Activated B cell treated with CpG ODN at 0.5 μM for 24 hours (primary cell): ENCODE data around the gene COMMD1. TPM values are rescaled to one million over a fixed set of nuclear protein-coding genes. Genes with fewer than 3 reads are reported as not detected.
"Not testable (repeated sequence)": the region's sequence is repeated elsewhere in the genome, so short reads cannot be mapped to it uniquely, and the experiment has no call there.

Source experiments
- ATAC-seq: fragments of 200-7000 bp; cut with Tn5 transposase; one replicate; pipeline ENCODE4 v1.10.0; 2021; ENCODE audit warnings: low read depth, mild to moderate bottlenecking, moderate library complexity
- CTCF ChIA-PET: fragments of 350-600 bp; sonication (Branson Sonifier 250); formaldehyde crosslinking; loops from one replicate; lab custom pipeline; 2021; ENCODE audit warnings: antibody characterized with exemption; lab: Charles Lee
- POLR2A ChIA-PET: fragments of 350-600 bp; sonication (Branson Sonifier 250); formaldehyde crosslinking; loops from one replicate; lab custom pipeline; 2021; ENCODE audit warnings: antibody characterized with exemption; lab: Charles Lee
- DNase-seq: peaks from one replicate; pipeline ENCODE4 v3.0.0; 2022
- H3K27ac Mint-ChIP-seq: one replicate; pipeline ENCODE4 v1.8.0; 2020; ENCODE audit warnings: mixed read lengths
- H3K27me3 Mint-ChIP-seq: one replicate; pipeline ENCODE4 v1.8.0; 2021; ENCODE audit warnings: mixed read lengths
- H3K36me3 Mint-ChIP-seq: one replicate; pipeline ENCODE4 v1.8.0; 2021; ENCODE audit warnings: low read depth, mixed read lengths
- H3K4me1 Mint-ChIP-seq: one replicate; pipeline ENCODE4 v1.8.0; 2021; ENCODE audit warnings: mixed read lengths
- H3K4me3 Mint-ChIP-seq: one replicate; pipeline ENCODE4 v1.8.0; 2020; ENCODE audit warnings: mild to moderate bottlenecking, mixed read lengths
- H3K9me3 Mint-ChIP-seq: one replicate; pipeline ENCODE4 v1.8.0; 2020; ENCODE audit warnings: mixed read lengths
- intact Hi-C: fragments of 100-400 bp; cut with micrococcal nuclease; formaldehyde crosslinking; loops from one replicate; pipeline ENCODE4 v1.15.1; 2024
- total RNA-seq: library from RNA; stranded (reverse); gene quantifications from 2 replicates; pipeline ENCODE4 v1.2.3, GENCODE V29; 2022
- TF ChIP-seq, protein P1 (sequence below): fragments of 200-600 bp; IDR thresholded peaks from one replicate; pipeline ENCODE4 v1.8.0; 2022; ENCODE audit warnings: antibody characterized with exemption, mild to moderate bottlenecking

COMMD1 gene
- total RNA-seq, 1 donor from 2014 or later: 37.1 TPM

DNA sequence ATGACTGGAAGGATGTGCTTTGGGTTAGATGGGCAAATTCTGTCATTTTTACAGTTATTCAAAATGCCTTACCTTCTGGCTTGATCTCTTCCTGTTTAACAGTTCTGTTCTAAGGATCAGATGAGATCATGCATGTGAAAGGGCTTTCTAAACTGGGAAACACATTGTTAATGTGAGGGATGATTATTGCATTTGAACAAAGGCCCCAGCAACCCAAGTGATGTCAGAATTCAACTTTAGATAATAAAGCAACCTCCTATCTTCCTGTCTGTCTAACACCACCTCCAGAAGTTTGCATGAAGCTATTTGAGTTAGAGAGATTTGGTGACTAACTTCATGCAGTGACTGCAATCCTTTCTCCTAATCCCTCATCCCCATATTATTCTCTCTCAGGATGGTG is 212.7 kb downstream of the COMMD1 start:
- intact Hi-C loops: no loop called here
- H3K9me3 Mint-ChIP-seq: no peaks in the 10 kb centered on the region
- TF ChIP-seq, protein P1, sequence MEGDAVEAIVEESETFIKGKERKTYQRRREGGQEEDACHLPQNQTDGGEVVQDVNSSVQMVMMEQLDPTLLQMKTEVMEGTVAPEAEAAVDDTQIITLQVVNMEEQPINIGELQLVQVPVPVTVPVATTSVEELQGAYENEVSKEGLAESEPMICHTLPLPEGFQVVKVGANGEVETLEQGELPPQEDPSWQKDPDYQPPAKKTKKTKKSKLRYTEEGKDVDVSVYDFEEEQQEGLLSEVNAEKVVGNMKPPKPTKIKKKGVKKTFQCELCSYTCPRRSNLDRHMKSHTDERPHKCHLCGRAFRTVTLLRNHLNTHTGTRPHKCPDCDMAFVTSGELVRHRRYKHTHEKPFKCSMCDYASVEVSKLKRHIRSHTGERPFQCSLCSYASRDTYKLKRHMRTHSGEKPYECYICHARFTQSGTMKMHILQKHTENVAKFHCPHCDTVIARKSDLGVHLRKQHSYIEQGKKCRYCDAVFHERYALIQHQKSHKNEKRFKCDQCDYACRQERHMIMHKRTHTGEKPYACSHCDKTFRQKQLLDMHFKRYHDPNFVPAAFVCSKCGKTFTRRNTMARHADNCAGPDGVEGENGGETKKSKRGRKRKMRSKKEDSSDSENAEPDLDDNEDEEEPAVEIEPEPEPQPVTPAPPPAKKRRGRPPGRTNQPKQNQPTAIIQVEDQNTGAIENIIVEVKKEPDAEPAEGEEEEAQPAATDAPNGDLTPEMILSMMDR: no peak
- CTCF ChIA-PET: no interaction called here
- peaks cover 36% of the 10 kb centered on the region for H3K4me1 Mint-ChIP-seq
- no peaks in the 10 kb centered on the region for H3K36me3 Mint-ChIP-seq
- H3K27me3 Mint-ChIP-seq: no peaks in the 10 kb centered on the region
- no peak overlapping the region for H3K4me3 Mint-ChIP-seq
- DNase-seq: no peak
- H3K27ac Mint-ChIP-seq: no peak overlapping the region
- POLR2A ChIA-PET: no interaction called here
- ATAC-seq: no peak

DNA sequence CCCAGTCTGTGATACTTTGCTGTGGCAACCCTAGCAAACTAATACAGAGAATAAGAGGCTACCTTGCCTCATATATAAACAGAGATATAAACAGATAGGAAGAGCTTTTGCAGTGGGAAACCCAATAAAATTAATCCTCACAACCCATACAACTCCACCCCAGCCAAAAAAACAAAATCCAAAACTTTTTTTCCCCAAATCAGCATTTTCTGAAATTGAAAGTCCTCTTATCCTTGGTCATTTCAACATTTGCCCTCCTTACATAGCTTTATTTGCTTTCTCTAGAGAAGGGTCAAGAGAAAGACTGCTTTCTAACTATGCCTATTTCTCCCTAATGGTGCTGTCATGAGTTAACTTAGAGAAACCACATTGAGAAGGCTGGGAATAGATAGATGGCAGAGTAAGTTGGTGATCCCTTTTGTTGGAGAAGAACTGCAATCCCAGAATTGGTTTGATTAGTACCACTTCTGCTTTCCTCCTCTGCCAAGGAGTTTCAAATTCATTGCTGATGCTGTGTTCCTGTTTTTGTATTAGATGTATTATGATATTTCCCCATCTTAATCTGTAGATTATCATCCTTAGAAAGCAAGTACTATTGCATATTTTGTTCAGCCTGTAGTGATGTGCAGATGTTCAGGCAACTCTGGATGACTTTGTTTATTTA is 214.0 kb downstream of the COMMD1 start:
- no peak overlapping the region for H3K4me3 Mint-ChIP-seq
- intact Hi-C loops: no loop called here
- no peaks in the 10 kb centered on the region for H3K36me3 Mint-ChIP-seq
- no peak overlapping the region for H3K27ac Mint-ChIP-seq
- POLR2A ChIA-PET: no interaction called here
- ATAC-seq: no peak
- DNase-seq: no peak
- TF ChIP-seq, protein P1: no peak
- CTCF ChIA-PET: no interaction called here
- H3K9me3 Mint-ChIP-seq: no peaks in the 10 kb centered on the region
- H3K27me3 Mint-ChIP-seq: no peaks in the 10 kb centered on the region
- H3K4me1 Mint-ChIP-seq: peaks cover 36% of the 10 kb centered on the region

DNA sequence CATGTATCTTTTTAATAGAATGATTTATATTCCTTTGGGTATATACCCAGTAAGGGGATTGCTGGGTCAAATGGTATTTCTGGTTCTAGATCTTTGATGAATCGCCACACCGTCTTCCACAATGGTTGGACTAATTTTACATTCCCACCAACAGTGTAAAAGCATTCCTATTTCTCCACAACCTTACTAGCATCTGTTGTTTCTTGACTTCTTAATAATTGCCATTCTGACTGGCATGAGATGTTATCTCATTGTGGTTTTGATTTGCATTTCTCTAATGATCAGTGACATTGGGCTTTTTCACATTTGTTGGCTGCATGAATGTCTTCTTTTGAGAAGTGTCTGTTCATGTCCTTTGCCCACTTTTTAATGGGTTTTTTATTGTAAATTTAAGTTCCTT is 220.8 kb downstream of the COMMD1 start:
- DNase-seq, H3K27me3 Mint-ChIP-seq, H3K4me3 Mint-ChIP-seq, H3K36me3 Mint-ChIP-seq, ATAC-seq, H3K27ac Mint-ChIP-seq, H3K9me3 Mint-ChIP-seq, POLR2A ChIA-PET, CTCF ChIA-PET: not testable (repeated sequence)
- intact Hi-C loops: loop anchor here (5.0 kb wide), 2 partner anchors 59 to 71 kb away; partner anchors contain the start of gene B3GNT2
- H3K4me1 Mint-ChIP-seq: peaks cover 52% of the 10 kb centered on the region

DNA sequence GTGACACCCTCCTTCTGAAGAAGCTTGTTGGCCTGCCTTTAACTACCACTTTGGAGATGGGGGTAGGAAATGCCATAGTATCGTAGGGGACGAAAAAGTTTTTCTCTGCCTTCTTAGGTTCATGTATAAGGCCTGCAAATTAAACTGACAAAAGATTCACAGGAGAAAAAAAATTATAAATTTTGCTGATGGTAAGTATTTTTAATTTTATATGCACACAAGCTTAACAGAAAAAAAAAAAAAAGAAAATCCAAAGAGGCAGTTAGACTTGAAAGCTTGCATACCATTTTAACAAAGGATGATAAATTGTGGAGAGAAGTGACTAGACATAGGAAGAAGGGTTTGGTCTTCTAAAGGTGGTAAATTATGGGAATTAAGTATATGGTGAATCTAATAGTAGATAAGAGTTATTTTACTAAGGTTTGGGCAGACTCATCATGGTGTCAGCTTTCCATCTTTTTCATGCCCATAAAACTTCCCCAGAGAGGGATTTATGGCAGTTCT is 227.9 kb downstream of the COMMD1 start:
- TF ChIP-seq, protein P1: no peak
- no peak overlapping the region for H3K4me3 Mint-ChIP-seq
- H3K27me3 Mint-ChIP-seq: no peaks in the 10 kb centered on the region
- ATAC-seq: no peak
- H3K36me3 Mint-ChIP-seq: peaks cover 7% of the 10 kb centered on the region
- intact Hi-C loops: no loop called here
- H3K4me1 Mint-ChIP-seq: peaks cover 34% of the 10 kb centered on the region
- CTCF ChIA-PET: interaction anchor here (0.6 kb wide), 1 partner anchor 141 kb away, joined by 3 read pairs; no protein-coding TSS in a partner anchor
- H3K27ac Mint-ChIP-seq: no peak overlapping the region
- H3K9me3 Mint-ChIP-seq: no peaks in the 10 kb centered on the region
- DNase-seq: no peak
- POLR2A ChIA-PET: no interaction called here

DNA sequence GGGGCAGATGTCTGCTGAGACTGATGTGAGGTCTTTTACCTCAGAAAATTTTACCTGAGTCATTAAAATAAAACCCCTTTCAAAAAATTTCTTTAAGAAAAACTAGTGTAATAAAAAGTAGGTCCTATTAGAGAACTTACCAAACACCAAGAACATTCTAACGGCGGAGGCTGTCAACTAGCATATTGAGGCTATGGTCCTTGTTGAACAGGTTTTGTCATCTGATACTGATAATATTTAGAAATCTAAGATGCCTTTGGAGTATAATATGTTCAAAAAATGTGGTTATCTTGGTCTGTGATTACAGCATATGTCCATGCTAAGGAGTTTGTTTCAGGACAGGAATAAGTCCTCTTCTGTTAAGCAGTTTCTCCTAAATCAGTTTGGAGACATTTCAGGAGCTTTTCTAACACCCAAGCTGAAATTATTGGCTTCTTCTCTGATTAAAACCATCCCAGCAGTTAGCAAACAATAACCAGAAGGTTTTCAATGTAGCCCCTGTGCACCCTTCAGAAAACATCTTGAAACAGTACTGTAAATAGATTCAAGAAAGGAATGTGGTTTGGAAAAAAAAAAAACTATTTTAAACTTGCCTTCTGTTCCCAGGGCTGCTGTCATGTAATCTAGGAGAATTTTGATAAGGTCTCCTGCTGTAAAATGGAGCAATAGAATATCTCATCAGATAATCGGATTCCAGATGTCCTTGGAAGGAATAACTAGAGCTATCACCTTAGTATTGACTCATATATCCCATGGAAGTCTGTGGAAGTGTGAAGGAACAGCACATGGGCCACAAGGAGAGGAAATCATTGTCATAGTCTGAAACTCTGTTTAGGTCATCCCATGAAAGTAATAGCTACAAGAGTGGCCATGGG is 231.7 kb downstream of the COMMD1 start:
- Mint-ChIP-seq H3K27me3 (no peaks in the 10 kb centered on the region), H3K9me3 (no peaks in the 10 kb centered on the region), H3K4me1 (peaks cover 24% of the 10 kb centered on the region), H3K27ac (no peak overlapping the region), H3K4me3 (no peak overlapping the region), H3K36me3 (peaks cover 7% of the 10 kb centered on the region)
- DNase-seq (no peak), ATAC-seq (no peak)
- ChIA-PET CTCF (no interaction called here), POLR2A (no interaction called here)
- TF ChIP-seq, protein P1: no peak
- intact Hi-C loops: no loop called here
